HG02610 (cell line): ENCODE data around the gene AMPH.

Source experiments
- ATAC-seq: cut with Tn5 transposase; IDR thresholded peaks from one replicate; pipeline ENCODE4 v1.9.1; 2021; ENCODE audit warnings: mild to moderate bottlenecking, moderate library complexity; ENCODE audit not compliant: unreplicated experiment

Gene AMPH

DNA sequence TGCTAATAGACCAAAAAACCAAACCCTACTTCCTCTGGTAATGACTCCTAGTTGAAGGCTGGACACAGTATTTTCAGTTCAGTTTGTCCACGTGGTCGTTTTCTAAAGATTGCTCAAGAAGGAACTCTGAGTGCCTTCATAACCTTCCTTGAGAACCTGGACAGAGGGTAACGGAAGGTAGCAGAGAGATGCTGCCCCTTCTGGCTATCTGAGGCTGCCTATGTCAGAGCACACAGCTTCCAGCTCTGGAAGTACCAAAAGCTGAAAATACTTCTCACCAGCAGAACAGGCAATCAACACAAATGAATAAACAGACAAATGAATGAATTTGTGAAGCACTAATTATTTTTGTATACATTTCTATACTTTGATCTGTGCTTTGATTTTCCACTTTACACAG, 85.2 kb downstream of the AMPH start:
- no peak for ATAC-seq

DNA sequence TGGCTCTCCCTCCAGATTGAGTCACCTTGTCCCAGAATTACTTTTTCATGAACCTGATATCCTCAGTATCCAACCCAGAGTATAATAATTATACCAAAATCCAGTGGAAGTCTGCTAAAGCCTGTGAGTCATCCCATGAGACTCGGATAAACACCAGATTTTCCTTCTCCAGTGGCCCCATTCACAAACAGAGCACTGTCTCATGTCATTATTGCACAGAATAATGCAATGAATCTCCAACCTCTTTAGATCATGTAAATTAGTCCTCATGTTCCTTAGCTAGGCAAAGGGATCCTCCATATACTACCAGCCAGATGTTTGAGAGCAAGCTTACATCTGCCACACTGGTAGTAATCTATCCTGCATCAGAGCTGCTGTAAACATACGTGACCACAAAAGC, 89.0 kb downstream of the AMPH start:
- ATAC-seq: no peak

DNA sequence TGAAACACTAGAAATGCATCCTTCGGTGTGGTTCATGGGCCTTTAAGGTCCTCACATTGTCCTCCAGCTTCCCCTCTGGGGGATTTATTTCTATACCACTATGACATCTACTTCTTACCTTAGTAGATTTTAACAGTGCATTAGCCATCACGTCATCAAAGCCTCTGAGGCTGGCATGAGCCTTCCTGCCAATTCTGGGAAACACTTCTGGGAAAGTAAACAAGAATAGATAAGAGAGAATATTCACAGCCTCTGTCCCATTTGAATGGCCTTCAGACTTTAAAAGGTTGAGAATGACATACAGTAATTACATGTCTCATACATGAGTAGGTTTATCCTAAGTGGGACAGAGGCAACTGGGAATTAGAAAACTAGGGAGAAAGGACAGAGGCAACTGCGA, 89.7 kb downstream of the AMPH start:
- no peak for ATAC-seq

DNA sequence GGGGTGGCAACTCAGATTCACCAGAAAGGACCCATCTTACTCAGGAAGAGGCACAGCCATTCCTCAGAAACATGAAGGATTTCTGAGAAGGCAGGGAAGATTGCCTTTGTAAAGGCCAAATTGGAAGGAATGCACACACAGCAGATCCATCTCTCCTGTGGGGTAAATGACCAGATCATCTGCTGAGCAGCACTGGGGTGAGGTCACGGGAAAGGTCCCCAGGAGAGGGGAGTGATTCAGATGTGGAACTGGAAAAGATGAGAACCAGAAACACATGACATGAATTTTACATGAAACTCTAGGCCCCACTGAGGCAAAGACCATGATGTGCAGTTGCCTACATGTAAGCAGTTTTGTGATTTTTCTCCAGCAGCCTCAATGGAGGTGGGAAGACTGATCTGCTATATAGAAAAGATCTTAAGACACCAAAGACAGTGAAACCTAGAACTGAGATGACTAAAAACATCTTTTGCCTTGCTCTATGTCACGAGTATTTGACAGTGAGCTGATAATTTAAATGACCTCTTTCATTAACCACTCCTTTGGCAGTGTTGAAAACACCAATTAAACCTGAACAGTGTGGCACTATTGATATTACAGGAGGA, 91.6 kb downstream of the AMPH start:
- no peak for ATAC-seq

DNA sequence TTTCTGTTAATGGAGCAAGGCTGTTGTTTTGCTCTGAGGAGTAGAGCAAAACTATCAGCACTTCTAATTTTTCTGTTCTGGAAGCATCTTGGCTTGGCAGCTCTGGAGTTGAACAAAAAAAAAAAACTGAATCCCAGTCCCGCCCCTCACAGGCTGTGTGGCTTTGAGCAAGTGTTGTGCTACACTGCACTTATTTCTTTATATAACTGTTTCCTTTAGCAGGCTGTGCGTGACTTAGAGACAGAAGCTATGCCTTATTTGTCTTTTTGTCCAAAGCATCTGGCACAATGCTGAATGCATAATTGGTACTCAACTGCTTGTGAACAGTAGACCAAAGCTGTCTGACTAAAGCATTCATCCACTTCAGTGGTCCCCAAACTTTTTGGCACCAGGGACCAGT, 96.1 kb downstream of the AMPH start:
- no peak for ATAC-seq

DNA sequence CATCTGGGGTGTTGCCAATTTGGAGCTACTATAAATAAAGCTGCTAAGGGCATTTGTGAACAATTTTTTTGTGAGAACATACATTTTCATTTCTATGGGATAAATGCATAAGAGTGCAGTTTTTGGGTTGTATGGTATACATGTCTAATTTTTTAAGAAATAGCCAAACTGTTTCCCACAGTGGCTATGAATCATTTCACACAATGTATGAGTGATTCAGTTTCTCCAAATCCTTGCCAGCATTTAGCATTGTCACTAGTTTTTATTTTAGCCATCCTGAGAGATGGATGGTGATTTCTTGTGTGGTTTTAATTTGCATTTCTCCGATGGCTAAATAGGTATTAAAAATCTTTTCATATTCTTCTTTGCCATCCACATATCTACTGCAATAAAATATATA, 105.3 kb downstream of the AMPH start:
- ATAC-seq: no peak

DNA sequence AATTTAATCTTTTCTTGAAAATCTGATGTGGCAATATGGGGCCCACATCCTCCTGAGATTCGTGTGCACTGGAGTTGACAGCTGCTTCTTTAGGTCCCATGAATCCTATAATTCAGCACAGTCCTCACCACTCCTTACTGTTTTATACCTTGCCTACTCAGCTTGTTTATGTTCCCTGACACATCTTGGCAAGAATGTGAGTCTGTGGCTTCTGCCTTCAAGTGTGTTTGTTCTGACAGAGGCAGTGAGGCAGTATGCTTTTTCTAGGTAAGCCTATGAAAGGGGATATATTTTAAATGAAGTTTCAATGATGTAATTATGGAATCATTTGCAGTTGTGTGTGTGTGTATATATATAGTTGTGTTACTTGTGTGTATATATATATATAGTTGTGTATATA, 106.4 kb downstream of the AMPH start:
- no peak for ATAC-seq

DNA sequence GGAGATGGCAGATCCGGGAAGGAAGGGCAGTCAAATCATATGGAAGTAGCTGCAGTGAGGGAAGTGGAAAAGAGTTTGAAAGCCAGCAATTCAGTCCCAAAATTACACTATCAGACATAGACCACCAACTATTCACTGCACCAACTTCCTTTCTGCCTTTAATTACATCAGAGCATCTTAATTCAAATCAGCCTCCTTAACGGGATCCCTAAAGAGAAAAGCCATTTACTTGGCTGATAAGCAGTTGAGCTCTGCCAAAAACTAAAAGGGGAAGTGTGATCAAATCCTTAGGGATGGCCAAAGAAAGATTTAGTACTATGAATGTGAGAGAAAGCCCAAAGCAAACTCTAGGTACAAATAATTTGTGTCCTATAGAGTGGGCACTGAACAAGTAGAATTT, 110.4 kb downstream of the AMPH start:
- no peak for ATAC-seq

DNA sequence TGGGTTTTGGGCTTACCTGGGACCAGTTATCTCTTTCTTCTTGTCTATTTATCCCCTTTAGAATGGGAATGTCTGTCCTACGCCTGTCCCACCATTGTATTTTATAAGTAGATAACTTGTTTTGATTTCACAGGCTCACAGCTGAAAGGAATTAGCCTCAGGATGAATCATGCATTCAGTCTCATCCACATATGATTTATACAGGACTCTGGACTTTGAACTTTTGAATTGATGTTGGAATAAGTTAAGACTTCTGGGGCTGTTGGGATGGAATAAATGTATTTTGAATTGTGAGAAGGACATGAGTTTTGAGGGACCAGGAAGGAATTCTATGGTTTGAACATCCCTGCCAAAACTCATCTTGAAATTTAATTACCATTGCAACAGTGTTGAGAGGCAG, 112.6 kb downstream of the AMPH start:
- ATAC-seq: no peak

DNA sequence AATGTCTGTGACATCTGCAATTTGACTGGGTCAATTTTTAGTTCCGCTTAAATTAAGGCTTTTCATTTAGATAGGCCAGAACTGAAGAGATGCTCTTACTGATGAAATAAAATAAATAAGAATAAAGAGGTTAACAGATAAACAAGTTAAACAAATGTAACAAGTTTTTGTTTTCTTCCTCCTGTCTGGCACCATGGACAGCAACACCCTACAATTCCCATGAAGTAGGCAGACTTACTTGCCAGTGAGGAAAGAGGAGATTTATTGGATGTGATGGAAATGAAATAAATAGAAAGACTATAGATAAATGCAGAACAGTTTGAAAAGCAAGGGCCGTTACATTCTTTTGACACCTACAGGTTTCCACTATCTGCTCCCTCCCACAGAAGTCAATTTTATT, 118.5 kb downstream of the AMPH start:
- no peak for ATAC-seq

DNA sequence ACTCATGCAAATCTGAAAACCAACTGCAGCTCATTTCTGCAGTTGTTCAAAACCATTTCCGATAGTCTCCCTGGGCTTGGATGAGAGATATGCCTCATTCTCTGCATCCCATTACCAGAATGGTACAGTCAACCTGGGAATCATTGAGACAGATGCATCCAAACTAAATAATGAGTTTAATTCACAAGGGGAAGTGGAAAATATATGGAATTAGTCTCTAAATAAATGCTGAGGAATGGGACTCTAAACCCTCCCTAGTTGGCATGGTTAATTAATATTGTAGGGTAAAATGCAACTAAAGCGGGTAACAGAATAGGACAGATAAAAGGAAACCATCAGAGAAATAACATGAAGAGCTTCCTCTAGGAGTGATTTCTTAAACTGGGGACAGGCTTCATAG, 118.9 kb downstream of the AMPH start:
- ATAC-seq: no peak

DNA sequence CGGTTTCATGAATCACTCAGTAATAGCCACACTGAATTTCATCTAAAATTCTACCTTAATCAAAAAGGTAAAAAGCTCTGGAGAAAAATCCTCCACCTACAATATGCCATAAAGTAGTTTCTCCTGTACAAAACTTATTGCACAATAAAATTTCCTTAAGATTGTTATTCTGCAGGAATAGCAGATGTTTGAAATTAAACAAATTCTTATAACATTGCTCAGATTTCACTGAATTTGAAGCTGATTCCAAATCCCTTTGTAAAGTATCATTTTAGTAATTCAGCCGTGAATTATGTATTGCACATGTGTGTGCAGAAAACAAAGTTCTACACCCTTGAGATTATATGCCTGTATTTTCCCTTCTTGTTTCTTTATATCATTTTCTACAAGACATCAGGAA, 123.8 kb downstream of the AMPH start:
- ATAC-seq: no peak

DNA sequence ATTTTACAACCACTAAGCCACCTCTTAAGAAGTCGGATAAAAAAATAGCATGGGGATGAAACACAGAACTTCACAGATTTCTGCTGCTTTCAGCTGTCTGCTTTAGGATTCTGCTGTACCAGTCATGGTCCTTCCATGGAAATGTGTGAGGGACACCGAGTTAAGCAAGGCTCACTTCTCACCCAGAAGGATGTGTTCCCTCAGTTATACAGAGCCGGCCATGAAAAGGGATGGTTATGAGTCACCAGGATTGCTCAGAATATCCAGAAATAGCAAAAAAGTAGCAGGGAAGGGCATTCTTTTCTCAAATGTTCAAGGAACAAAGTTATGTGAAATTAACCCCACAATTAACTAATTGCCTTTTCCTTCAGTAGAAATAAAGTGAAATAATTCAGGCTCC, 124.4 kb downstream of the AMPH start:
- ATAC-seq: no peak

DNA sequence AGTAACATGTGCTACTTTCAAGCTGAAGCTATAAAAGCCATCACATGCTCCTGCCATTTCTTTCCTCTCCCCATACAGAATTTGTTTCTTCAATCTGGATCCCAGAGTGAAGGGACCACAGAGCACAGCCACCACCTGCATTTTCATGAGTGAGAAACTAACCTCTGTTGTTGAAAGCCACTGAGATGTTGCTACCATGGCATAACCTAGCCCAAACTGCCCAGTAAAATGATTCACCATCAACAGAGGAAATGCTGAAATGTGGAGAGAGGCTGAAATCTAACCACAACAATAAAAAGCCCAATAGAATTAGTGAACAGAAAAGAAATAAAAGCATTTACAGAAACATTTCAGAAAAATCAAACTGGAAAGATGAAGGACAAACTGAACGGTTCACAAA, 125.2 kb downstream of the AMPH start:
- ATAC-seq: no peak

DNA sequence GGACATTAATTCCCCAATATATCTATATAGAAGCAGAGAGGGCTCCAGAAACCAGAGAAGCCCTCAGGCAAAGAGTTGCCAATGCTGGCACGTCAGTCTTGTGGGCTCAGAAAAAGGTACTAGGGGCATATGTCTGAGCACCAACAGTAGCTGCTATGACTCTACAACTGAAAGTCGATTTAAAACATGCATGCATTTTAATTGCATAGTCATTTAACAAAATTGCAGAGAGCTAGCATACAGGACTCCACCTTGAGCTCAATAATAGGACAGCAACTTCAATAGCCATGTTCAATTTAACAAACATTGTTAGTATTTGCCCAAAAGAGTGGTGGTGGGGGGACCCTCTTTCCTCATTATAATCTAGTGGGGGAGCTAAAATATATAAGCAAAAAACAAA, 126.5 kb downstream of the AMPH start:
- no peak for ATAC-seq

DNA sequence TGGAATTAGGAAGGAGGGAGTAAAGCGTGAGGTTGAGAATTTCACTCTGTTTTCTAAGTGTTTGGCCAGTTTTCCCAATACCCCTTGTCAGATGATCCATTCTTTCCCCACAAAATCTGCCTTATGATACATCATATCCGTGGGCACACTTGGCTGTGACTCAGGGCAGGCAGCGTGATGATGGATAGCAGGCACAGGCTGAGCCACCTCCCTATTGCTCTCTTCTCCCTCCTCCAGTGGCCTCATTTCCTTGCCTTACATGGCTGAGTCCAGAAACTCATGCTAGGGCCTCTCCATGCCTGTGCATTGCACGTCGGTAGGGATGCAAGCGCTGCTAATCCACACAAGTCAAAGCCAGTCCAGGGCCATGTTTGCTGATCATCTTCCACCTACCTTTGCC, 128.3 kb downstream of the AMPH start:
- no peak for ATAC-seq

DNA sequence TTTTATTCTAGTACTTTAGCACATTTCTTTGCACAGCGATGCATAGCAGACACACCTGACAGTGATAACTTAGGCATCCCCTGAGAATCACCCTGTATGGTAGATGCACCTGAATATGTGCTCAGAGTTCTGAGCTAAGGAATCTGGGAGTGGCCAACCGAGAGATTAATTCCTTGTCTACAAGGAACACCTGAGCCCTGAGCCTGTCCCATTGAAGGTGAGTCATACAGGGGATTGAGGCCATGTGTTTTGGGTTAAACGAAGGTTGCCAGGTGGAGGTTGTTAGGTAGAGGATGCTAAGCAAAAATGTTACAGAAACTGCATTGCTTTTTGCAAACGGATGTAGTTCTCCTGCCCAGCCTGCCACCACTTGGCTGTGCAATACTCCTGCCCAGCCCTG, 128.9 kb downstream of the AMPH start:
- no peak for ATAC-seq

DNA sequence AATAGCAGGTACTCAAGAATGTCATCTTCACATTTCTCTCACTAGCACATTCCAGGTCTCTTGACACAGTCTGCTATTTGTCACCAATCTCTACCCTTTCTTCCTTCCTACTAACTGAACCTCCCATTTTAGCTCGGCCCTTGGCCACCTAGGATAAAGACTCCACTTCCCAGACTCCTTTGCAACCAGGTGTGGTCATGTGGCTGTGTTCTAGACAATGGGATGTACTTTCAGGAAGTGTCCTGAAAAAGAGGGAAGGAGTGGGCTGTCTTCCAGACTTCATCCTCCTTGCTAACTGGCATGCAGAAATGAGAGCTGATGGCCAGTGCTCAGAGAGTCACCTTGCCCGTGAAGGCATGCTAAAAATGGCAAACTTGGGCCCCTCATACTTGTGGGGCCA, 139.2 kb downstream of the AMPH start:
- ATAC-seq: no peak

DNA sequence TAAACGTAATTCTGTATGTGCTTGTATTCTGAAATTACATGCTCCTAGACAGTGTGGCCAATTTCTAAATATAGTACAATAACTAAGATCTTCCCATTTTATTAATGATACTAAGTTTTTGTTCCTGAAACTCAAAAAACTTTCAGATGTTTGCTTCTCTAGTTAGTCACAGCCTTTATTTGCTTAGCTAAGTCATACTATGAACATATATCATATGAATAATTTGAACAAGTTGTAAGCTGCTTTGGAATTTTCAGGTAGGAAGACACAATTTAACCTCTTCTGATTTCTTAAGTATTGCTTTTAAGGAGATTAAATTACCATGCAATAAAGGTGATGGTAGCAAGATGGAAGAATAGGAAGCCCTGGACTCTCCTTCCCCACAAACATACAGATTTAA, 148.7 kb downstream of the AMPH start:
- no peak for ATAC-seq

DNA sequence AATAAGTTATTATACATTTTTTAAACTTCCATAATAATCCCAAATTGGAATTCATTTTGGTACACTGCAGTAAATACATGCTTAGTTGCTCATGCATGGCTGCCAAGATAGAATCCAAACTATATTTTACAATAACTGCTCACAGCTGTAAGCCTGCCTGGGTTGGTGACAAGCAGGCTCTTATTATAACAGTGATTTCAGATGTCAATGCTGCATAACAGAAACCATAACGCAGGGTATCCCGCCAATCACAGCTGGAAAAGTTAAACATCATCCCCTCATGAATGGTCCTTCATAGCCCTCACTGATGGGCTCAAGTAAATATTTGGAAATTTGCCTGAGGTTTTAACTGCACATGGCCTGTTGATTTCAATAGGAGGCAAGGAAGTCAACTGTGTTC, 149.8 kb downstream of the AMPH start:
- ATAC-seq: no peak

DNA sequence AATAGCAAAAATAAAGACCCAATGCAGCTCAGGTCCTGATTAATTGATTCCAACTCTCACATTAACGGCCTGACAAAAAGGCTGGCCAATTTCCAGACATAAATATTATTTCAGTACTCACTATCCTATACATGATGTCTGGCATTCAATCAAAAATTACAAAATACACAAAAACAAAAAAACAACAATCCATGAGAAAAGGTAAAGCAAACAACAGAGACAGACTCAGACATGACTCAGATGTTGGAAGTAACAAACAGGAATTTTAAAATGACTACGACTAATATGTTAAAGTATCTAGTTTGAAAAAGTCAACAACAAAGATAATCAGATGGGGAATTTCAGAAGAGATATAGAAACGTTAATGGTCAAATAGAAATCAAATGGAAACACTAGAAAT, 152.8 kb downstream of the AMPH start:
- no peak for ATAC-seq

DNA sequence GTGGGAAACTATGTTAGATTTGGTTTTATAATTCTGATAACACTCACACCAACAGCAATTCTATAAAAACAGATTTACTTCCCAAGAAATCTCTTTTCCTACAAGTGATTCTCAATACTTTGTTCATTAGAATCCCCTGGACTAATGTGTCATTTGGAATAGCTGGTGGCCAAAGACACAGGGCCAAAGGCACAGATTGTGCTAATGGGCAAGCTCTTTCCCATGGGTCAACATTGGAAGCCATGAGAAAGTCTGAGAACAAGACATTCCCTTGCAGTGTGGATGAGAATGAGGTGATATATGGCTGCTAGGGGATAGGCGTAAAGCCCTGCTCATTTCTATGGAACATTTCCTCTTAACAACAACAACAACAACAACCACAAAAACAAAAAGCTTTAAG, 153.8 kb downstream of the AMPH start:
- no peak for ATAC-seq

DNA sequence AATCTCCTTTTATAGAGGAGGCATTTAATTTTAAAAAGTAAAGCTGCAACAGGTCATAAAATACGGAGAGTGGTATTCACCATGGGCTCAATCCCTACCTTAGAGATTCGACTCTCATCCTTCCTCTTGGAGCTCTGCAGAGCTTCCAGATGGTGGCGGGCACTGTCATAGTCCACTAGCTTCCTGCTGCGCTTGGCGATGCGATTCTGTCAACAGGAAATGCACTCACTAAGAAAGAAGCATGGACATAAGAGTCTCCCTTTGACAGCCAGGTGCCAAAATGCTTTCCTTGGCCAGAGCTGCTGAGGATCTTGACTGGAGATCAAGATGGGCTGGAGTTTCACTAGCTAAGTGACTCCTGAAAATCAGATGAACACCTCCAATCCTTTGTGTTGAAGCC, 154.4 kb downstream of the AMPH start:
- ATAC-seq: no peak

DNA sequence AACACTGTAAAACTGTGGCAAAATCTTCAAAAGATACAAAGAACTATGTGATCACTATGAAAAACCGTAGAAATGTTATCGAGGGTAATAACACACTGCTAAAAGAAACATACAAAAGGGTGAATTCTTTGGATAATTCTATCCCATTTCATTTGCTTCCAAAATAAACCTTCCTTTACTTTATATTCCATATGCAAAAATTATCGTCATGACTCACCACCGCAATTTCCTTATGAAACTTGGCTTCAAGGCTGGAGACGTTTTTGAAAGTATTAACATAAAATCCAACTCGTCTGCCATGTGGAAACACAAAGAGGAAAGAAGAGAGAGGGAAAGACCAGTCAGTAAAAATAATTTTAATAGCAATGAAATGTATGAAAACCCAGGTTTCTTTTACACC, 165.2 kb downstream of the AMPH start:
- no peak for ATAC-seq
